Left ventricle myocardium inferior (tissue), 1 donor: Measurements from ENCODE around the gene OLIG3. TPM values are rescaled to one million over a fixed set of nuclear protein-coding genes. Genes with fewer than 3 reads are reported as not detected.

Experiments
- DNase-seq: peaks from one replicate; pipeline ENCODE4 v3.0.0-alpha.2; 2020
- H3K27ac ChIP-seq: fragments of 200-600 bp; replicated peaks from 2 replicates; pipeline ENCODE4 v1.8.0; 2021
- H3K27me3 ChIP-seq: fragments of 200-600 bp; 2 replicates; pipeline ENCODE4 v1.8.0; 2021; ENCODE audit warnings: low read depth
- H3K36me3 ChIP-seq: fragments of 200-600 bp; 2 replicates; pipeline ENCODE4 v1.8.0; 2021
- H3K4me1 ChIP-seq: fragments of 200-600 bp; 2 replicates; pipeline ENCODE4 v1.8.0; 2021
- H3K4me3 ChIP-seq: fragments of 200-600 bp; 2 replicates; pipeline ENCODE4 v1.8.0; 2021; ENCODE audit warnings: mild to moderate bottlenecking, moderate library complexity
- H3K9me3 ChIP-seq: fragments of 200-600 bp; replicated peaks from 2 replicates; pipeline ENCODE4 v1.8.0; 2021
- intact Hi-C: fragments of 100-400 bp; cut with micrococcal nuclease; formaldehyde crosslinking; loops from one replicate; pipeline ENCODE4 v1.11.0; 2022
- total RNA-seq: library from RNA; stranded (reverse); fragmentation: NEBNext Ultra II Directional; extraction: Animal tissue kit (Norgen Biotek cat#: 25700); gene quantifications from one replicate; pipeline ENCODE4 v1.2.1, GENCODE V29; 2021
- TF ChIP-seq, protein P1 (sequence below): fragments of 200-600 bp; IDR thresholded peaks from 2 replicates; pipeline ENCODE4 v1.8.0; 2021; ENCODE audit warnings: antibody characterized with exemption, mild to moderate bottlenecking, borderline replicate concordance
- donor health status: DM: no; HTN: yes; CAD: no; lungs with severe emphysema.

OLIG3 gene
- total RNA-seq, 1 donor from 2014 or later, result not detected

DNA sequence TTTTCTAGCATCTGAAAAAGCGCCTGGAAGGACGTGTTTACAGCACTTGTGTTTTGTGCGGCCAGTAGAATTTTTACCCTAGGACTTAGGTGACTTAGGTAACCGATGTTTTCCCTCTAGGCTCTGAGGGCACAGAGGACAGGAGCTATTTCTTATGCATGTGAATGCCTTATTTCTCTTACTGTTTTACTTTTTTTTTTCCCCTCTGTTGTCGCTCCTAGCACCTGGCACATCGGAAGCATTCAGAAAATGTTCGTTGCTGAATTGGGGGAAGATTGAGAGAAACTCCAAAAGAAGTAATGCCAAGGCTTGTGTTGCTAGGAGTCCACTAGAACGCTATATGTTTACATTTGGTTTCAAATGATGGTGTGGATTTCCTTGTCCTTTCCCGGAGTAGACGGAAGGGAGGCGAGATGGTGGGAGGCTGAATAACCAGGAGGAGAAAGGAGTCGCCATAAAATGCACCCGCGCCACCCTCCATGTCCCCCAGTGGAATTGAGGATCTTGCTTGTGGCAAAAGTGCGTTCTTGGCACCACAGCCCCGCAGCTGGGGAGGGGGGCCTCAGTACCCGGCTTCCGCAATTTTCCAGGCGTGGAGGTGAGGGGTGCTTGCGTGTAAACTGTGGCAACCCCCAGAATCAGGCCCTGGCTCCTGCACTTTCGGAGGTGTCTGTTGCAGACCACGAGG, 6.9 kb downstream of the OLIG3 start:
- Histone ChIP-seq H3K27ac (no peak overlapping the region), H3K27me3 (peaks cover 100% of the 10 kb centered on the region), H3K4me1 (peaks cover 18% of the 10 kb centered on the region), H3K36me3 (no peaks in the 10 kb centered on the region), H3K4me3 (no peak overlapping the region), H3K9me3 (peaks cover 9% of the 10 kb centered on the region)
- no peak for DNase-seq
- intact Hi-C loops, result no loop called here
- TF ChIP-seq, protein P1, sequence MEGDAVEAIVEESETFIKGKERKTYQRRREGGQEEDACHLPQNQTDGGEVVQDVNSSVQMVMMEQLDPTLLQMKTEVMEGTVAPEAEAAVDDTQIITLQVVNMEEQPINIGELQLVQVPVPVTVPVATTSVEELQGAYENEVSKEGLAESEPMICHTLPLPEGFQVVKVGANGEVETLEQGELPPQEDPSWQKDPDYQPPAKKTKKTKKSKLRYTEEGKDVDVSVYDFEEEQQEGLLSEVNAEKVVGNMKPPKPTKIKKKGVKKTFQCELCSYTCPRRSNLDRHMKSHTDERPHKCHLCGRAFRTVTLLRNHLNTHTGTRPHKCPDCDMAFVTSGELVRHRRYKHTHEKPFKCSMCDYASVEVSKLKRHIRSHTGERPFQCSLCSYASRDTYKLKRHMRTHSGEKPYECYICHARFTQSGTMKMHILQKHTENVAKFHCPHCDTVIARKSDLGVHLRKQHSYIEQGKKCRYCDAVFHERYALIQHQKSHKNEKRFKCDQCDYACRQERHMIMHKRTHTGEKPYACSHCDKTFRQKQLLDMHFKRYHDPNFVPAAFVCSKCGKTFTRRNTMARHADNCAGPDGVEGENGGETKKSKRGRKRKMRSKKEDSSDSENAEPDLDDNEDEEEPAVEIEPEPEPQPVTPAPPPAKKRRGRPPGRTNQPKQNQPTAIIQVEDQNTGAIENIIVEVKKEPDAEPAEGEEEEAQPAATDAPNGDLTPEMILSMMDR, result no peak

DNA sequence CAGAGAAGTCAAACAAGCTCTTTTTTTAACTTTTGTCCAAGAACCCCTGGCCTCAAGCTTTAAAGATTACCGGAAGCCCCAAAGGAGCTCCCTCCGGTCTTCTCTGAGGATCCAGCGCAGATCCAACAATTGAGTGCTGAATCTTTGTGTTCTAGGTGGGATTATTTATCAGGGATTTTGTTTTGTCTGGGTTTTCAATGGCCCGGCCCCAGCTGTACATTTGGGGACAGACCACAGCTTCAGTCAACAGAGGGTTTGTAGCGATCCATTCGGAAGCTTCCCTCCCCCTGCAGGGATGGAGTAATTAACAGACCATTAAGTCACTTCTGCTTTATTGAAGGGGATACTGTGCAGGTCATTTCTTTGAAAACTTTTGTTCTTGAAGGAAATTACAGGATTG, 7.8 kb downstream of the OLIG3 start:
- Histone ChIP-seq H3K9me3 (peaks cover 11% of the 10 kb centered on the region), H3K4me3 (no peak overlapping the region), H3K27me3 (peaks cover 100% of the 10 kb centered on the region), H3K27ac (no peak overlapping the region), H3K36me3 (no peaks in the 10 kb centered on the region), H3K4me1 (peaks cover 18% of the 10 kb centered on the region)
- intact Hi-C loops, result no loop called here
- TF ChIP-seq, protein P1, result no peak
- DNase-seq, result no peak

DNA sequence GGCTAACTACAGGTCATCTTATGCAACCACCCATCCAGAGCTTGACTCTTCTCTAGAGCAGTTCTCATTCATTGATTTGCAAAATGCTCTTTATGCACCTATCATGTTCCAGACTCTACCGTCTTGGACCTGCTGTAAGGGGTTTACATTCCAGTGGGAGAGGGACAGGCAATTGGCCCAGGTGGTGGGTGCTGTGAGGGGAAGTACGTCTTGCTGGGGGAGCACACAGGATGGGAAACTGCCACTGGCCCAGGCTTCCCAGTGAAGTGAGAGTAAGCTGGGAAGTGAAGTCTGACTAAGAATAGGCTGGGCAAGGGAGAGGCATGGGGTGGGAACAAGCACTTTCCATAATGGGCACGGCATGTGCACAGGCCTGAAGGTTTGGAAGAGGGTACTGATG, 13.8 kb downstream of the OLIG3 start:
- TF ChIP-seq, protein P1, result no peak
- peaks cover 11% of the 10 kb centered on the region for H3K9me3 ChIP-seq
- no peaks in the 10 kb centered on the region for H3K4me1 ChIP-seq
- no peak overlapping the region for H3K4me3 ChIP-seq
- H3K27ac ChIP-seq, result no peak overlapping the region
- H3K36me3 ChIP-seq, result no peaks in the 10 kb centered on the region
- intact Hi-C loops, result no loop called here
- peaks cover 94% of the 10 kb centered on the region for H3K27me3 ChIP-seq
- DNase-seq, result no peak

DNA sequence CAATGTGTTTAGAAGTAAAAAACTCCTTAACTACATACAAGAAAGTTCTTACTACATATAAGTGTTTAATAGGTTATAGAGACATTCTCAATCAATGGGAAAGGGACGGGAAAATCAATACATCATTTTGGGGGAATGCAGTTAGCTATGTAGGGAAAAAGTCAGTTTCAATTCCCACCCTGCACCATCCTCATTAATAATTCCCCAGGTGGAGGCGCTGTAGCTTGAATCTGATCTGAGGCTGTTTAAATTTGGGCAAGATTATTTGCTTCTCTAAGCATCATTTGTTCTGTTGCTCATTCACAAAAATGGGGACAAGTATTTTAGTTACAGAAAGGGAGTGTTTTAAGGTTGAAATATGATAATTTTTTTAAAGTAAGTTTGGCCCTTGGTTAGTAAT, 19.1 kb downstream of the OLIG3 start:
- TF ChIP-seq, protein P1, result no peak

DNA sequence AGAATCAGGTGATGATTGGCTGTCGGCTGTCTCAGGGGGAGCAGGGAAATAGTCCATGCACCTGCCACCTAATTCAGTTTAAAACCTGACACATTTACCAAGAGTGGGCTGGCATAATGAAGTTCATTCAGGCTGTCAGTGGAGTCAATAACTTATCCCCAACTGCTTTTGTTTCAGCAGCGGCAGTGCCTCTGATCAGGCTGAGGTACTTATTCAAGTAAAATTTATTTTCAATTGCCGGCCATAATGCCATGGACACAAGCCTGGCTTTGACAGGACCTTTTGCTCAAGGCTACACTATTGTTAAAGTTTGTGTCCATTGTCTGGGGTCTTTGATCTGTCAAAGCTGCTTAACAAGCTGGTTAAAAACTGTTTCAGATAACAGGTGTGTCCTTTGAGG, 20.6 kb downstream of the OLIG3 start:
- TF ChIP-seq, protein P1, result no peak
- no peak for DNase-seq
- no peaks in the 10 kb centered on the region for H3K36me3 ChIP-seq
- intact Hi-C loops, result no loop called here
- no peak overlapping the region for H3K27ac ChIP-seq
- H3K4me3 ChIP-seq, result no peak overlapping the region
- no peaks in the 10 kb centered on the region for H3K9me3 ChIP-seq
- peaks cover 80% of the 10 kb centered on the region for H3K27me3 ChIP-seq
- H3K4me1 ChIP-seq, result no peaks in the 10 kb centered on the region

More for the DNA sequence above, 19.1 kb downstream of the OLIG3 start:
- Histone ChIP-seq H3K4me3 (no peak overlapping the region), H3K27me3 (peaks cover 81% of the 10 kb centered on the region), H3K4me1 (no peaks in the 10 kb centered on the region), H3K36me3 (no peaks in the 10 kb centered on the region), H3K27ac (no peak overlapping the region), H3K9me3 (no peaks in the 10 kb centered on the region)
- intact Hi-C loops, result no loop called here
- DNase-seq, result no peak
